ENCODE results near the gene IGFBP3.

Gene IGFBP3

GRCh38 chr7:45890125-45890901 lies 30.8 kb downstream of the IGFBP3 start:
- POLR2A ChIA-PET, result no interaction called here
- Histone ChIP-seq H3K36me3 (ENCODE audit: control insufficient read depth in 2 of 2, insufficient read depth in 1 of 2, low read length in 2 of 2) (no peaks in the 10 kb centered on the region), H3K9me3 (ENCODE audit: control insufficient read depth, insufficient read depth, low read depth, low read length) (no peaks in the 10 kb centered on the region), H3K27ac (ENCODE audit: extremely low read depth, low read depth, low read length) (no peak overlapping the region), H3K4me3 (ENCODE audit: low read depth, low read length) (no peak overlapping the region), H3K4me1 (ENCODE audit: control insufficient read depth, insufficient read depth, low read length) (no peaks in the 10 kb centered on the region)
- CTCF ChIA-PET, result interaction anchor here (0.5 to 1.9 kb wide), 16 partner anchors 10 to 1774 kb away, joined by 3 to 15 read pairs (median 4); partner anchors contain the start of gene IGFBP3
- TF ChIP-seq, protein P1, sequence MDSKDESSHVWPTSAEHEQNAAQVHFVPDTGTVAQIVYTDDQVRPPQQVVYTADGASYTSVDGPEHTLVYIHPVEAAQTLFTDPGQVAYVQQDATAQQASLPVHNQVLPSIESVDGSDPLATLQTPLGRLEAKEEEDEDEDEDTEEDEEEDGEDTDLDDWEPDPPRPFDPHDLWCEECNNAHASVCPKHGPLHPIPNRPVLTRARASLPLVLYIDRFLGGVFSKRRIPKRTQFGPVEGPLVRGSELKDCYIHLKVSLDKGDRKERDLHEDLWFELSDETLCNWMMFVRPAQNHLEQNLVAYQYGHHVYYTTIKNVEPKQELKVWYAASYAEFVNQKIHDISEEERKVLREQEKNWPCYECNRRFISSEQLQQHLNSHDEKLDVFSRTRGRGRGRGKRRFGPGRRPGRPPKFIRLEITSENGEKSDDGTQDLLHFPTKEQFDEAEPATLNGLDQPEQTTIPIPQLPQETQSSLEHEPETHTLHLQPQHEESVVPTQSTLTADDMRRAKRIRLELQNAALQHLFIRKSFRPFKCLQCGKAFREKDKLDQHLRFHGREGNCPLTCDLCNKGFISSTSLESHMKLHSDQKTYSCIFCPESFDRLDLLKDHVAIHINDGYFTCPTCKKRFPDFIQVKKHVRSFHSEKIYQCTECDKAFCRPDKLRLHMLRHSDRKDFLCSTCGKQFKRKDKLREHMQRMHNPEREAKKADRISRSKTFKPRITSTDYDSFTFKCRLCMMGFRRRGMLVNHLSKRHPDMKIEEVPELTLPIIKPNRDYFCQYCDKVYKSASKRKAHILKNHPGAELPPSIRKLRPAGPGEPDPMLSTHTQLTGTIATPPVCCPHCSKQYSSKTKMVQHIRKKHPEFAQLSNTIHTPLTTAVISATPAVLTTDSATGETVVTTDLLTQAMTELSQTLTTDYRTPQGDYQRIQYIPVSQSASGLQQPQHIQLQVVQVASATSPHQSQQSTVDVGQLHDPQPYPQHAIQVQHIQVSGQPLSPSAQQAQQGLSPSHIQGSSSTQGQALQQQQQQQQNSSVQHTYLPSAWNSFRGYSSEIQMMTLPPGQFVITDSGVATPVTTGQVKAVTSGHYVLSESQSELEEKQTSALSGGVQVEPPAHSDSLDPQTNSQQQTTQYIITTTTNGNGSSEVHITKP (tag by site-specific recombination; IDR thresholded peaks at IDR 0.05), result no peak
- TF ChIP-seq MEIS1 (CRISPR knock-in tag; IDR thresholded peaks at IDR 0.05; ENCODE audit: borderline replicate concordance) (no peak), SETDB1 (IDR thresholded peaks at IDR 0.05; ENCODE audit: insufficient read length, low read length) (no peak), ZXDB (tag by site-specific recombination; IDR thresholded peaks at IDR 0.05) (no peak), ZNF558 (tag by site-specific recombination; IDR thresholded peaks at IDR 0.05) (no peak), ZNF404 (tag by site-specific recombination; IDR thresholded peaks at IDR 0.05) (no peak), ZNF174 (tag by site-specific recombination; IDR thresholded peaks at IDR 0.05) (no peak)

GRCh38 chr7:45889367-45890067 lies 31.6 kb downstream of the IGFBP3 start:
- H3K27ac ChIP-seq (ENCODE audit: extremely low read depth, low read depth, low read length), result no peak overlapping the region
- H3K4me3 ChIP-seq (ENCODE audit: low read depth, low read length), result no peak overlapping the region
- no peaks in the 10 kb centered on the region for H3K36me3 ChIP-seq (ENCODE audit: control insufficient read depth in 2 of 2, insufficient read depth in 1 of 2, low read length in 2 of 2)
- H3K9me3 ChIP-seq (ENCODE audit: control insufficient read depth, insufficient read depth, low read depth, low read length), result no peaks in the 10 kb centered on the region
- ChIA-PET POLR2A (no interaction called here), CTCF (interaction anchor here (0.8 to 1.9 kb wide), 9 partner anchors 23 to 1292 kb away, joined by 3 to 15 read pairs (median 3); no protein-coding TSS in a partner anchor)
- H3K4me1 ChIP-seq (ENCODE audit: control insufficient read depth, insufficient read depth, low read length), result no peaks in the 10 kb centered on the region
- TF ChIP-seq ZFP69B (tag by site-specific recombination; IDR thresholded peaks at IDR 0.05), result no peak
- no peak for TF ChIP-seq ZNF785 (tag by site-specific recombination; IDR thresholded peaks at IDR 0.05)
- no peak for TF ChIP-seq ZNF555 (tag by site-specific recombination; conservative IDR thresholded peaks at IDR 0.05)
- no peak for TF ChIP-seq ZNF768 (tag by site-specific recombination; IDR thresholded peaks at IDR 0.05)
- TF ChIP-seq, protein P2, sequence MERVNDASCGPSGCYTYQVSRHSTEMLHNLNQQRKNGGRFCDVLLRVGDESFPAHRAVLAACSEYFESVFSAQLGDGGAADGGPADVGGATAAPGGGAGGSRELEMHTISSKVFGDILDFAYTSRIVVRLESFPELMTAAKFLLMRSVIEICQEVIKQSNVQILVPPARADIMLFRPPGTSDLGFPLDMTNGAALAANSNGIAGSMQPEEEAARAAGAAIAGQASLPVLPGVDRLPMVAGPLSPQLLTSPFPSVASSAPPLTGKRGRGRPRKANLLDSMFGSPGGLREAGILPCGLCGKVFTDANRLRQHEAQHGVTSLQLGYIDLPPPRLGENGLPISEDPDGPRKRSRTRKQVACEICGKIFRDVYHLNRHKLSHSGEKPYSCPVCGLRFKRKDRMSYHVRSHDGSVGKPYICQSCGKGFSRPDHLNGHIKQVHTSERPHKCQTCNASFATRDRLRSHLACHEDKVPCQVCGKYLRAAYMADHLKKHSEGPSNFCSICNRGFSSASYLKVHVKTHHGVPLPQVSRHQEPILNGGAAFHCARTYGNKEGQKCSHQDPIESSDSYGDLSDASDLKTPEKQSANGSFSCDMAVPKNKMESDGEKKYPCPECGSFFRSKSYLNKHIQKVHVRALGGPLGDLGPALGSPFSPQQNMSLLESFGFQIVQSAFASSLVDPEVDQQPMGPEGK (tag by site-specific recombination; IDR thresholded peaks at IDR 0.05), result no peak
- TF ChIP-seq, protein P3, sequence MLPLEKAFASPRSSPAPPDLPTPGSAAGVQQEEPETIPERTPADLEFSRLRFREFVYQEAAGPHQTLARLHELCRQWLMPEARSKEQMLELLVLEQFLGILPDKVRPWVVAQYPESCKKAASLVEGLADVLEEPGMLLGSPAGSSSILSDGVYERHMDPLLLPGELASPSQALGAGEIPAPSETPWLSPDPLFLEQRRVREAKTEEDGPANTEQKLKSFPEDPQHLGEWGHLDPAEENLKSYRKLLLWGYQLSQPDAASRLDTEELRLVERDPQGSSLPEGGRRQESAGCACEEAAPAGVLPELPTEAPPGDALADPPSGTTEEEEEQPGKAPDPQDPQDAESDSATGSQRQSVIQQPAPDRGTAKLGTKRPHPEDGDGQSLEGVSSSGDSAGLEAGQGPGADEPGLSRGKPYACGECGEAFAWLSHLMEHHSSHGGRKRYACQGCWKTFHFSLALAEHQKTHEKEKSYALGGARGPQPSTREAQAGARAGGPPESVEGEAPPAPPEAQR (tag by site-specific recombination; IDR thresholded peaks at IDR 0.05), result no peak
- no peak for TF ChIP-seq GLI2 (tag by site-specific recombination; IDR thresholded peaks at IDR 0.05; ENCODE audit: borderline replicate concordance, low read depth)
- TF ChIP-seq ZNF174 (tag by site-specific recombination; IDR thresholded peaks at IDR 0.05), result no peak
- TF ChIP-seq YY2 (tag by site-specific recombination; IDR thresholded peaks at IDR 0.05), result no peak
- TF ChIP-seq ZSCAN30 (tag by site-specific recombination; IDR thresholded peaks at IDR 0.05), result no peak
- TF ChIP-seq ZNF221 (tag by site-specific recombination; IDR thresholded peaks at IDR 0.05; ENCODE audit: borderline replicate concordance), result no peak
- TF ChIP-seq ZNF658 (tag by site-specific recombination; IDR thresholded peaks at IDR 0.05), result no peak
- TF ChIP-seq HOXA7 (CRISPR knock-in tag; IDR thresholded peaks at IDR 0.05; ENCODE audit: borderline replicate concordance), result no peak
- no peak for TF ChIP-seq ZNF302 (tag by site-specific recombination; IDR thresholded peaks at IDR 0.05; ENCODE audit: low read depth)
- no peak for TF ChIP-seq ZNF48 (tag by site-specific recombination; IDR thresholded peaks at IDR 0.05)
- no peak for TF ChIP-seq ZNF239 (tag by site-specific recombination; IDR thresholded peaks at IDR 0.05)
- no peak for TF ChIP-seq ZNF19 (tag by site-specific recombination; IDR thresholded peaks at IDR 0.05; ENCODE audit: low read depth)
- TF ChIP-seq ZNF600 (tag by site-specific recombination; IDR thresholded peaks at IDR 0.05), result no peak
